ENCODE results near the gene CADM2.
"Not testable (repeated sequence)": the region's sequence is repeated elsewhere in the genome, so short reads cannot be mapped to it uniquely, and the experiment has no call there.

Gene CADM2

DNA sequence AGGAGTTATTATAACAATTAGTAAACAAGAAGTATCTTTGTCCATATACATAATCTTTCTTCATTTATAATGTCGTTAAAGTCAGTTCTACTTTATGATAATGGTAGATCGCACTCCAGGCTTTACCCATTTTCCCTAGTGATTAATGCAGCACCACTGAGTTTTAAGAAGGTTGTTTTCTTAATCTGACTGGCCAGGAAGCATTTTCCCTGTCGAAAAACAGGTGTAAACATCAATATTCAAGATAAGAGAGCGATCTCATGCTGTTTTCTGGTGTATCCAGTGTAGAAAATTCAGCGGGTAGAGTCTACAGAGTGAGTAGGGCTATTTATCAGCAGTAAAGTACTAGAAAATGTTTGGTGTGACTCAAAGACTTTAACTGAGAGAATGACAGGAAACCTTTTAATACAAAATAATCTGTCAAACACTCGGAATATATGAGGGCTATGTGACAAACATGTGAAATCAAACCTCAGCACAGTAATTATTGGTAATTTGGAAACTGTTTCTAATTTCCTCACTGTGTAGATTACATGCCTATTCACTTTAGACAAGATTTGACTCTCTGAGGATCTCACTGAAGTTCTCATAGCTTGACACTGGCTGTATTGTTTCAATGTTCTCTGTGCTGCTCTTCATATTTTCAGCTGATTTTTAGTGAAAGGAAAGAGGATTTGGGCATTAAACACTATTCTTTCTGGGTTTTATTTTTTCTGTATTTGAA is 1019.0 kb downstream of the CADM2 start:
- H3K23ac ChIP-seq (ENCODE audit: low read length in 2 of 2) = no peak overlapping the region
- no peak overlapping the region for H2BK120ac ChIP-seq (ENCODE audit: low read depth, low read length)
- no peak overlapping the region for H2BK12ac ChIP-seq (ENCODE audit: low read length in 2 of 2)
- no peak overlapping the region for H3K9ac ChIP-seq (ENCODE audit: low read length)
- no peak for DNase-seq
- no peak overlapping the region for H3K18ac ChIP-seq (ENCODE audit: low read depth in 1 of 2, low read length in 2 of 2)
- no peaks in the 10 kb centered on the region for H3K27me3 ChIP-seq (ENCODE audit: control insufficient read depth in 1 of 2, insufficient read depth in 1 of 2, low read length in 2 of 2)
- no peak overlapping the region for H4K8ac ChIP-seq (ENCODE audit: low read length)
- no peak overlapping the region for H3K4ac ChIP-seq (ENCODE audit: low read depth in 1 of 2, low read length in 2 of 2)
- H3K4me1 ChIP-seq (ENCODE audit: control insufficient read depth, insufficient read depth, low read depth, low read length) = no peaks in the 10 kb centered on the region
- no peak overlapping the region for H4K91ac ChIP-seq (ENCODE audit: low read length)
- 57% methylated on average over 4 of the region's 6 CpGs for WGBS
- H2AK5ac ChIP-seq (ENCODE audit: low read length, severe bottlenecking) = no peak overlapping the region
- no peak overlapping the region for H2BK5ac ChIP-seq (ENCODE audit: low read depth, low read length, poor library complexity, severe bottlenecking)
- H3K36me3 ChIP-seq (ENCODE audit: control insufficient read depth in 1 of 2, insufficient read depth in 2 of 2, low read depth in 1 of 2, low read length in 2 of 2) = no peaks in the 10 kb centered on the region
- no peak overlapping the region for H3K4me2 ChIP-seq (ENCODE audit: low read length, poor library complexity, severe bottlenecking)
- no peak overlapping the region for H2AFZ ChIP-seq (ENCODE audit: low read depth, low read length)
- H3K79me1 ChIP-seq (replicated peaks; ENCODE audit: low read length, poor library complexity, severe bottlenecking) = no peaks in the 10 kb centered on the region
- H3K4me3 ChIP-seq (ENCODE audit: insufficient read depth in 1 of 2, low read depth in 1 of 2, low read length in 2 of 2) = no peak overlapping the region
- no peaks in the 10 kb centered on the region for H3K9me3 ChIP-seq (ENCODE audit: control insufficient read depth, low read length)
- no peak overlapping the region for H3K27ac ChIP-seq (ENCODE audit: low read length, poor library complexity, severe bottlenecking)
- H2BK15ac ChIP-seq (ENCODE audit: low read depth, poor library complexity, severe bottlenecking) = no peak overlapping the region
- H3K14ac ChIP-seq (ENCODE audit: low read length in 2 of 2) = no peak overlapping the region

DNA sequence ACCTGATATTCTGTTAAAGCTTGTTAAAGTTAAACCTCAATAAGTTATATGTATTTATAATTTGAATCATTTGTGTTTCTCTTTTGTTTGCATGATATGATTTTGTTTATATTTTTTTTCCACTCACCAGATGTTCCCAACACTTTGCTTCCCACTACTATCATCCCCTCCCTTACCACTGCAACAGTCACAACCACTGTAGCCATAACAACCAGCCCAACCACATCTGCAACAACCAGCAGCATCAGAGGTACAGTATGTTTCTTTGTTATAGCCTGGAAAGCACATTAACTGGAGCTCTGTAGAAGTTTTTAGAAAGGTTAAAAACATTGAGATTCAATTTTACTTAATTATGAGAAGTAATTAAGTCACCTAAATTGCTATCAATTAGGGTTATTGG is 1020.2 kb downstream of the CADM2 start:
- no peak overlapping the region for H3K27ac ChIP-seq (ENCODE audit: low read length, poor library complexity, severe bottlenecking)
- H2BK12ac ChIP-seq (ENCODE audit: low read length in 2 of 2) = no peak overlapping the region
- H3K79me1 ChIP-seq (replicated peaks; ENCODE audit: low read length, poor library complexity, severe bottlenecking) = no peaks in the 10 kb centered on the region
- H4K8ac ChIP-seq (ENCODE audit: low read length) = no peak overlapping the region
- no peak overlapping the region for H3K9ac ChIP-seq (ENCODE audit: low read length)
- no peak overlapping the region for H2BK120ac ChIP-seq (ENCODE audit: low read depth, low read length)
- H3K4me2 ChIP-seq (ENCODE audit: low read length, poor library complexity, severe bottlenecking) = no peak overlapping the region
- no peak overlapping the region for H4K91ac ChIP-seq (ENCODE audit: low read length)
- H3K4ac ChIP-seq (ENCODE audit: low read depth in 1 of 2, low read length in 2 of 2) = no peak overlapping the region
- no peak overlapping the region for H2BK5ac ChIP-seq (ENCODE audit: low read depth, low read length, poor library complexity, severe bottlenecking)
- H3K9me3 ChIP-seq (ENCODE audit: control insufficient read depth, low read length) = no peaks in the 10 kb centered on the region
- H2AFZ ChIP-seq (ENCODE audit: low read depth, low read length) = no peak overlapping the region
- H3K18ac ChIP-seq (ENCODE audit: low read depth in 1 of 2, low read length in 2 of 2) = no peak overlapping the region
- H3K4me3 ChIP-seq (ENCODE audit: insufficient read depth in 1 of 2, low read depth in 1 of 2, low read length in 2 of 2) = no peak overlapping the region
- no peak overlapping the region for H3K23ac ChIP-seq (ENCODE audit: low read length in 2 of 2)
- H2BK15ac ChIP-seq (ENCODE audit: low read depth, poor library complexity, severe bottlenecking) = no peak overlapping the region
- no peaks in the 10 kb centered on the region for H3K4me1 ChIP-seq (ENCODE audit: control insufficient read depth, insufficient read depth, low read depth, low read length)
- DNase-seq = no peak
- H3K14ac ChIP-seq (ENCODE audit: low read length in 2 of 2) = no peak overlapping the region
- no peaks in the 10 kb centered on the region for H3K36me3 ChIP-seq (ENCODE audit: control insufficient read depth in 1 of 2, insufficient read depth in 2 of 2, low read depth in 1 of 2, low read length in 2 of 2)
- no peaks in the 10 kb centered on the region for H3K27me3 ChIP-seq (ENCODE audit: control insufficient read depth in 1 of 2, insufficient read depth in 1 of 2, low read length in 2 of 2)
- no peak overlapping the region for H2AK5ac ChIP-seq (ENCODE audit: low read length, severe bottlenecking)

DNA sequence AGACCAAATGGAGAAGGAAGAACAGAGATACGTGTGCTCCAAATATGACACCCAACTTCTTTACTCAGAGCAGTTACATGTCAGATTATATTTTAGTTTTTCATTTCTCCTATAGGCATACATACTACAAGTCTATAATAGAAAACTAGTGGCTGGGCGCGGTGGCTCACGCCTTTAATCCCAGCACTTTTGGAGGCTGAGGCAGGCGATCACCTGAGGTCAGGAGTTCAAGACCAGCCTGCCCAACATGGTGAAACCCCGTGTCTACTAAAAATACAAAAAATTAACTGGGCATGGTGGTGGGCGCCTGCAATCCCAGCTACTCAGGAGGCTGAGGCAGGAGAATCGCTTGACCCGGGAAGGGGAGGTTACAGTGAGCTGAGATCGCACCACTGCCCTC is 1030.8 kb downstream of the CADM2 start:
- not testable (repeated sequence) for H2BK15ac ChIP-seq (ENCODE audit: low read depth, poor library complexity, severe bottlenecking); H3K79me1 ChIP-seq (replicated peaks; ENCODE audit: low read length, poor library complexity, severe bottlenecking); H3K27me3 ChIP-seq (ENCODE audit: control insufficient read depth in 1 of 2, insufficient read depth in 1 of 2, low read length in 2 of 2); H3K9ac ChIP-seq (ENCODE audit: low read length); H3K4me2 ChIP-seq (ENCODE audit: low read length, poor library complexity, severe bottlenecking); H3K36me3 ChIP-seq (ENCODE audit: control insufficient read depth in 1 of 2, insufficient read depth in 2 of 2, low read depth in 1 of 2, low read length in 2 of 2); H2AK5ac ChIP-seq (ENCODE audit: low read length, severe bottlenecking); H4K8ac ChIP-seq (ENCODE audit: low read length); H3K18ac ChIP-seq (ENCODE audit: low read depth in 1 of 2, low read length in 2 of 2); H2BK12ac ChIP-seq (ENCODE audit: low read length in 2 of 2); H3K27ac ChIP-seq (ENCODE audit: low read length, poor library complexity, severe bottlenecking); H4K91ac ChIP-seq (ENCODE audit: low read length); H3K4ac ChIP-seq (ENCODE audit: low read depth in 1 of 2, low read length in 2 of 2); H3K4me3 ChIP-seq (ENCODE audit: insufficient read depth in 1 of 2, low read depth in 1 of 2, low read length in 2 of 2); H3K14ac ChIP-seq (ENCODE audit: low read length in 2 of 2); H3K4me1 ChIP-seq (ENCODE audit: control insufficient read depth, insufficient read depth, low read depth, low read length); H2BK120ac ChIP-seq (ENCODE audit: low read depth, low read length); H3K23ac ChIP-seq (ENCODE audit: low read length in 2 of 2); H2BK5ac ChIP-seq (ENCODE audit: low read depth, low read length, poor library complexity, severe bottlenecking); H3K9me3 ChIP-seq (ENCODE audit: control insufficient read depth, low read length); H2AFZ ChIP-seq (ENCODE audit: low read depth, low read length); DNase-seq
- 93% methylated on average over 6 of the region's 10 CpGs for WGBS

DNA sequence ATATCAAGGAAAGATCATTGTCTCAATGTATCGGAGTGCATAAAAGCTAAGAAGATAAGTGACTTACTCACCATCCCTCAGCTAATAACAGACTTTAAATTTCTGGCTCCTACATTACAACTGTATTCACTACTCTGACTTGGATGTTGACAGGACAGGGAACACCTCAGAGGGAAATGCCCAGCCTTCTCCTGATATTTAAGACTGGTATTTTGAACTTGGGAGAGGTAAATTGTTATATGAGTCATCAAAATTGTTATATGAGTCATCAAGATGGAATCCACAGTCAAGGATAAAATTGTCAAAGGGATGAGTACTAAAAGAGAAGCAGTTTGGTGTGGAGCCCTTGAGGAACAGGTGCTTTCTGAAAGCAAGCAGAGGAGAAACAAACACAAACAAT is 1070.8 kb downstream of the CADM2 start:
- H2BK12ac ChIP-seq (ENCODE audit: low read length in 2 of 2) = no peak overlapping the region
- no peaks in the 10 kb centered on the region for H3K9me3 ChIP-seq (ENCODE audit: control insufficient read depth, low read length)
- H2BK15ac ChIP-seq (ENCODE audit: low read depth, poor library complexity, severe bottlenecking) = no peak overlapping the region
- H3K23ac ChIP-seq (ENCODE audit: low read length in 2 of 2) = no peak overlapping the region
- no peak overlapping the region for H2BK120ac ChIP-seq (ENCODE audit: low read depth, low read length)
- no peaks in the 10 kb centered on the region for H3K4me1 ChIP-seq (ENCODE audit: control insufficient read depth, insufficient read depth, low read depth, low read length)
- H2BK5ac ChIP-seq (ENCODE audit: low read depth, low read length, poor library complexity, severe bottlenecking) = no peak overlapping the region
- no peaks in the 10 kb centered on the region for H3K27me3 ChIP-seq (ENCODE audit: control insufficient read depth in 1 of 2, insufficient read depth in 1 of 2, low read length in 2 of 2)
- H3K27ac ChIP-seq (ENCODE audit: low read length, poor library complexity, severe bottlenecking) = no peak overlapping the region
- H3K79me1 ChIP-seq (replicated peaks; ENCODE audit: low read length, poor library complexity, severe bottlenecking) = no peaks in the 10 kb centered on the region
- WGBS = no CpG with 5 or more reads among the region's 1 CpG
- no peak overlapping the region for H3K4ac ChIP-seq (ENCODE audit: low read depth in 1 of 2, low read length in 2 of 2)
- H4K8ac ChIP-seq (ENCODE audit: low read length) = no peak overlapping the region
- no peak overlapping the region for H3K9ac ChIP-seq (ENCODE audit: low read length)
- DNase-seq = no peak
- no peak overlapping the region for H3K4me3 ChIP-seq (ENCODE audit: insufficient read depth in 1 of 2, low read depth in 1 of 2, low read length in 2 of 2)
- H2AK5ac ChIP-seq (ENCODE audit: low read length, severe bottlenecking) = no peak overlapping the region
- H2AFZ ChIP-seq (ENCODE audit: low read depth, low read length) = no peak overlapping the region
- H3K18ac ChIP-seq (ENCODE audit: low read depth in 1 of 2, low read length in 2 of 2) = no peak overlapping the region
- H3K14ac ChIP-seq (ENCODE audit: low read length in 2 of 2) = no peak overlapping the region
- H3K36me3 ChIP-seq (ENCODE audit: control insufficient read depth in 1 of 2, insufficient read depth in 2 of 2, low read depth in 1 of 2, low read length in 2 of 2) = no peaks in the 10 kb centered on the region
- no peak overlapping the region for H4K91ac ChIP-seq (ENCODE audit: low read length)
- no peak overlapping the region for H3K4me2 ChIP-seq (ENCODE audit: low read length, poor library complexity, severe bottlenecking)

Data from mesenchymal stem cell (in vitro differentiated cells and primary cell).